Fibroblast of skin of right biceps (primary cell): ENCODE results near the gene TSPAN18.

Experiments
- DNase-seq: peaks from one replicate; pipeline ENCODE4 v3.0.0-alpha.2; 2013

TSPAN18 gene

DNA sequence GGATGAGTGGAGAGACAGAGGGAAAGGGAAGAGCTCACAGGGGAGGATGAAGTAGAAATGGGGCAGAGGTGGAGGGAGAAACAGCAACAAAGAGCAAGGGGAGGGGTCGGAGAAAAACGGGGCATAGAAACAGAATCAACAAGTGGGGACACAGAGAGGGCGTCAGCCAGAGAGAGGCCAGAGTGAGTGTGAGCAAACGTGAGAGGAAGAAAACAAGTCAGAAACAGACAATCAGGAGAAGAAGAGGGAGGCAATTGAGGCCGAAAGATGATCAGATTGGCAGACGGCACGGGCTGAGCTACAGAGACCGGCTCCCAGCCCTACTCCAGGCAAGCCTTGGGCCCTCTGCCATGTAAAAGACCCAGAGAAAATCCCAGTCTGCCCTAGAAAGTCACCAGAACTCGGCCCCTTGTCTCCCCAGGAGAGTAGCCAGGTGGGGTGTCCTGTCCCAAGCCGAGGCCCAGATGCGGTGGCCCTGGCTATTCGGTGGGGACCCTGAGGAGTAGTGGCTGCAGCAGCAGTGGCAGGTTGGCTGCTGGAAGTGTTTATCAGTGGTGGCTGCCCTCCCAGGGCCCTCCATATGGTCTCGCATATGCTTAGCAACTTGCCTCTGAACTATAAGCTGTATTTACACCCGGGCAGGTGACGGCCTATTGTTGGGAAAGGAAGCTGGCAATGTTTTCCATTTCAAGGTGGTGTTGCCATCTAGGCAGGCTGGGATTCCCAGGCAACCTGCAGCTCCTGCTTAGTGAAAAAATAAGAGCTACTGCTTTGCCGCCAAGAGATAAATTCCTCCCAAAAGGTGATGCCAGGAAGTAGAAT, 14.8 kb upstream of the TSPAN18 start:
- no peak for DNase-seq

DNA sequence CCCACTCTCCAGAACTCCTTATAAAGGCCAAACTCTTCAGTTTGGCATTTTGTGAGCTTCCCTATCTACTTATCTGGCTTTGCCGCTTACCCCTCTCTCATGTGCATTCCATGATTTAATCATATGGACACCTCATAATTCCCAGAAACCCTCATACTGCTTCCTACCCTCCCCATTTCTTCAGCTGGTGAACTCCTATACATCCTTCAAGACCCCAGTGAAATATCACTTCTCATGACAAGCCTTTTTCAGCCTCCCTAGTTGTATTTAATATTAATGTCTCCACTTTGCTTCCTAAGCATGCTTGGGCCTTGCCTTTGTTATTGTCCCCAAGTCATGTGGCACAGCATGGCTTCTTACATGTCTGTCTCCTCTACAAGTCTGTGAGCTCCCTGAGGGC, 13.7 kb upstream of the TSPAN18 start:
- no peak for DNase-seq

DNA sequence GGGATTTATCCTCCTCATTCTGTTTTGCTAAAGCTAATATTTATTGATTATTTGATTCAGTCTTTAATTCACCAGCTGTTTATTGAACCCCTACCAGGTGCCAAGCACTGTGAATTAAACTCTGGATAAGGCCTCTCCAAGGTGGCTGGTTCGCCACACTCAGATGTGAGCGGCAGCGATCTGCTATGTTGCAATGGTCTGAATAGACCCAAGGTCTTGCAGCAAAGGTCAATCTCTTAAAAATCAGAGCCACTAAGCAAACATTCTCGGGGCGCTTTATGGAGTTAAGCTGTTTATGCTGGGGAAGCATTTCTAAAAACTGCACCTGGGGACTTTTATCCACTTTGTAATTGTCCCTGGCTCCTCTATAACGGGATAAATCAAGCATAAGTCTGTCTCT, 10.5 kb upstream of the TSPAN18 start:
- DNase-seq, result no peak

DNA sequence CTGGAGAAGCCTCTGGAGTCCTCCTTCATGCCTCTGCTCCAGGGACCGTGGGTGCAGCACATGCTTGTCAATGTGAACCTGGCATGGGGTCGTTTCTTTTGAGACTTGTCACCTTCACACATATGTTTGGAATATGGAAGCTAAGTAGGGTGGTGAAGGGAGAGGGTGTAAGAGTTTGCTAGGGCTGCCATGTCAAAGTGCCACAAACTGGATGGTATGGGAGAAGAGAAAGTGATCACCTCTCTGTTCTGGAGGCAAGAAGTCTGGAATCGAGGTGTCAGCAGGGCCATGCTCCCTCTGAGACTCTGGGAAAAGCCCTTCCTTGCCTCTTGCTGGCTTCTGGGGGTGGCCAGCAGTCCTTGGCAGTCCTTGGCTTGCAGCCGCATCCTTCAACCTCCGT, 8.7 kb upstream of the TSPAN18 start:
- DNase-seq, result no peak

GRCh38 chr11:44718612-44719390, 8.0 kb upstream of the TSPAN18 start:
- DNase-seq, result no peak

GRCh38 chr11:44725016-44725685, 1.6 kb upstream of the TSPAN18 start:
- DNase-seq, result peak; percentile 75

DNA sequence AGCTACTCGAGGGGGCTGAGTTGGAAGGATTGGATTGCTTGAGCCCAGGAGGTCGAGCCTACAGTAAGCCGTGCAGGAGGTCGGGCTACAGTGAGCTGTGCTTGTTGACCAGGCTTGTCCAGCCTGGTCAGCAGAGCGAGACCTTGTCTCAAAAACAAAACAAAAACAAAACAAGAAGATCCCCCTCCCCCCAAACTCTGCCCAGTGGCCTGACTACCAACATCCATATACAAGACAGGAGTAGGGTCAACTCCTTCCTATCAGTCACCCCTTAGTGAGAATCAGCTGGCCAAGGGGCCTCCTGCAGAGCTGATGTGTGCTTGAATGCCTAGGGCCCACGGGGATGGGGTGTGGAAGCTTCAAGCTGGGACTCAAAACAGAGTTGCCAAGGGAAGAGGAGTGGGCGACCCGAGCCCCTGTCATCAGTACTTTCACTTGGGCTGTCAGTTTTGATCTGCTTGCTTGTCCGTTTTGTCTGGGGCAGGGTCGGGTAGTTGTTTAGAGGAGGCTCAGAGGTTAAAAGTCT, 942 bp upstream of the TSPAN18 start:
- no peak for DNase-seq

- no peak for DNase-seq
These were observed 281 bp downstream of the TSPAN18 start for GRCh38 chr11:44727114-44727372.

- DNase-seq, result peak; percentile 94
These were observed 868 bp downstream of the TSPAN18 start for GRCh38 chr11:44727373-44728287.

DNA sequence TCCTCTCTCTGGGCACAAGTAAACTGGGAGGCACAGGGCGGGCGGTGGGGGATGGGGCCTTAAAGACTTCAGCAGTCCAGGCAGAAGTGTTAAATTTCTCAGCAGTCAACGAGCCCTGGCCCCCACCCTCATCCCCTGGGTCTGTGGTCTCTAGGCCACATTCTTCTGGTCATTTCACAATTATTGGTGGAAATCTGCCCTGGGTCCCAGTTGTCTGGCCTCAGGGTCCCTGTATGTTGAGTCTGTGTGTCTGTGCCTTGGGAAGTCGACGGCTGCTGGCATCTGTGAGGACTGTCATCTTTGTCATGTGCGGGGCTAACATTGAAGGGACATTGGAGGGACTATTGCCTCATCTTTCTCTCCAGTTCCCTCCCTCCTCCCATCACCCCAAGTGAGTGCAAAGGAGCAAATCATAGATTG, 1.7 kb downstream of the TSPAN18 start:
- peak; percentile 49 for DNase-seq

DNA sequence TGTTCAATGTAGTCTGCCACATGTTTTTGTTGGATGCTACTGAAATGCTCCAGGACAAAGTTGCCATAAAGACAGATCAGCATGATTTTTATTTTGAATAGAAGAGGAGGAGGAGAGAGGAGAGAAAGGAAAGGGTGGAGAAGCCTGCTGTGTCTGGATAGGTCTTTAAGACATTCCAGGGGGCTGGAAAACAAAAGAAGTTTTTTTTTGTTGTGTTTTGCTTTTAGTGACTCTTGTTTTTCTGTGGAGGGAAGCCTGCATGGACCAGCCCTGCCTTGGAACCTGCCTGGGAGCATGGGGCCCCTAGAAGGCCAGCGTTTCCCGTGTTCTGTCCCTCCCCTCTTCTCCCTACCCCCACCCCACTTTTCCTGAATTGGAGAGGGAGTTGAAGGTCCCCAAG, 2.3 kb downstream of the TSPAN18 start:
- DNase-seq, result peak; percentile 32

- peak; percentile 52 for DNase-seq
These were observed 3.0 kb downstream of the TSPAN18 start for GRCh38 chr11:44729713-44730112.

GRCh38 chr11:44730775-44731174, 4.0 kb downstream of the TSPAN18 start:
- DNase-seq, result no peak

- peak; percentile 92 for DNase-seq
These were observed 5.1 kb downstream of the TSPAN18 start for GRCh38 chr11:44731685-44732430.

DNA sequence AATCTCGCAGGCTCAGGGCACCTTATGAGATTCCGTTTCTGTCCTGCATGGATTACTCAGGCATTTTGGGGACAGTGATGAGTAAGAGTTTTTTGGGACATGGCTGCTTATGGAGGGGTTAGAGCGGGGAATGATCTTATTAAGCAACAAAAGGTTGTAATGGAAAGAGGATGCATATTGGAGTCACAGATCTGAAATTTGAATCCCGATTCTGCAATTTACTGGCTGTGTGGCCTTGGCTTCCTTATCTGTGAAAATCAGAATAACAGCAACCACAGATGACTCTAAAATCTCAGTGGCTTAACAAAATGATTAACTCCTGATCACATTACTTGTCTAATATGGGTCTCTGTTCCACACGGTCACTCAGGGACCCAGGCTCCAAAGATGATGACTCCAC, 5.8 kb downstream of the TSPAN18 start:
- DNase-seq, result peak; percentile 59

- no peak for DNase-seq
These were observed 7.1 kb downstream of the TSPAN18 start for GRCh38 chr11:44733877-44734276.

DNA sequence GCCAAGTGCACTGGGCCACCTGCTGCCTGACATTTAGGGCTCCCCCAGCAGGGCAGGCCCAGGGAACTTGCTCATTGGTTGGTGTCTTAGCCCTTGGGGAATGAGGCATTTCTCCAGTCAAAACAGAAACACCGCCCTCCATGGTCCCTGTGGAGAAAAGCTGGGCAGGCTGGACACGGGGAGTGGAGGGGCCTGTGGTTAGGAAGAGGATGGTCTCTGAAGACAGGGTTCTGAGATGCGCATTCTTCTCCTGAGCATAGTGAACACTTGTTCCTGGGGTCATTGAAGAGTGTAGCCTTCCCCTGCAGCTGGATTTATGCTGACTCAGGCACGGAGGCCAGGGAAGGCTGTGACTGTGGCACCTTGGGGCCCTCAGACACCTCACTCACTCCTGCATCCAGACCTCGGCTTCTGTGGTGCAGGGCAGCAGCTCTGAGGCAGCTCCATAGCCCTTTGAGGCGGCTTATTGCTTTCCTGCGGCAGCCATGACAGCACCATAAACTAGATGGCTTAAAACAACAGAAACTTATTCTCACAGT, 8.2 kb downstream of the TSPAN18 start:
- DNase-seq, result no peak

DNA sequence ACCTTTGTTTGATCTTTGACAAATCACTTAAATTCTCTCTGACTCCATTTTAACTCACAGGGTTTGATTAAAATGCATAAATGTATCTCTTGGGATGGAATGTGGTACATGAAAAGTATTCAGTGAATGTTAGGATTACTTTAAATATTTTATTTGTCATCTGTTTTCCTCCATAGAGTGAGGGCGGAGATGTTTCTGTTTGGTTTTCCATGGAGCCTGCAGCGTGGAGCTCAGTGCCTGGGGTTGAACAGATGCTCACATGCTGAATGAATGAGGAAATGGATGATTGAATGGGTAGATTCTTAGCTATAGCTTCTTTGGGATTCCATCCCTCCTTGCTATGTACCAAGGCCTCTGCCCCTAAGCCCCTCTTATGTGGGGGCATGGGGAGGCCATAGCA, 10.0 kb downstream of the TSPAN18 start:
- DNase-seq, result peak; percentile 77

DNA sequence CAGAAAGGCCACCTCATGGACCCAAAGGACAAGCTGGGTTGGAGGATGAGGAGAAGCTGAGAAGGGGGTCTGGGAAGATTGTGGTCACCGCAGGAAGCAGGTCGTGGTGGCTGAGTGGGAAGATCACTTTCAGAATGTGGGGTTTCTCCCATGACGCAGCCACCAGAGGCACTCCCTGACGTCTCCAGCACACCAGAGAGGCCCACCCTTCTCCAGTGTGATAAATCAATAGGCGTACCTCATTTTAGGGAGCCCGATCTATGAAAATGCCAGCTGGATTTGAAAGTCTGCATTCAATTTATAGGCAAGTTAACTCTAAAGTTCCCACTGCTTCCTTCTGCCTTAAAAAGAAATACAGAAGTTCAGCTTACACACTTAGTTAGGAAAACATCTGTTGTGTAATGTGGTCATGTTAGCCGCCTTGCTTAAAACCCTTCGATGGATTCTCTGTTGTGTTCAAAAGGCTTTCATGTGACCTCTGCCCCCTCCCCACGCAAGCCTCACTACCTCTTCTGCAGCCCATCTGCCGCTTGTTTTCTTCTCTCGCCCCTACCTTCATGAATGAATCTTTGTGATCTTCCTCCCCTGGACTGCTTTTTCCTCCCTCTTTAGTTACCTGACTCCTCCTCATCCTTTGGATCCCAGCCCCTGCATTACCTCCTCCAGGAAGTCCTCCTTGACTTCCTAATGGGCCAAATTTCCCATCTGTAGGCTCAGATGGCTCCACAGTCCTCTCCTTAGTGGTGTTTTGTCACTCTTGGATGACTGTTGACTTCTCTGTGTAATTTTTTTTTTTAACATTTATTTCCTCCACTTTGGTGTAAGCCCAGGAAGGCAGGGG, 10.7 kb downstream of the TSPAN18 start:
- DNase-seq, result peak; percentile 55

DNA sequence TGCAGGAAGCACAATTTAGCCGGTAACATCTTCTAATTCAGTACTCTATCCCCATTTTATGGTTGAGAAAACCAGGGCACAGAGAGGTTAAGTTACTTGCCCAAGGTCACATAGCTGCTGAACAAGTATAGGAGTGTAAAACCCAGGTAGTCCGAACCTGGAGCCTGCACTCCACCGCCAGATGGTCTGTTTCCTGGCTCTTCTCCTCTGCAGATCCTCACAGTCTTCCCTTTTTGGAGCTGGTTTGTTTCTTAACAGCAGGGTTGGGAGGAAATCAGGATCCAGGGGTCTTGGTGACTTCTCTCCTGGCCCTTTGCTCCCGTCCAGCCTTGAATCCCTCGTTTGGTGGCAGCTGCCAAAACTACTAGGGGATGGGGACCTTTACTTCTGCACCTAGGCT, 12.0 kb downstream of the TSPAN18 start:
- DNase-seq, result no peak

DNA sequence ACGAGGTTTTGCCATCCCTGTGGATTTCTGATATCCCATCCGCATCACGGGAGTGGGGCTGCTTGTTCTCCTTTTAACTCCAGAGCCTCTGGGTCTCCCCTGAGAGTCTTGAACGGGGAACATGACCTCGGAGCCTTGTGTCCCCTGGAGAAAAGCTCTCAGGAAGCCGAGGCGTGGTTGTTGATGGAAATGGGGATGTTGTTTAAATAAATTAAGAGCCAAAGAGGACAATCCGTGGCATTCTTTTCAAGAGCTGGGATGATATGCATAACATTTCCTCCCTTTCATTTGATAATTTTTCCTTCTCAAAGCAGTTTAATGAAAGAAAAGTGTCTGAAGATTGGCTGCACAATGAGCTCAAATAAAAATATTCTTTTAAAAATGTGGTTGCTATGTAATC, 14.2 kb downstream of the TSPAN18 start:
- DNase-seq, result no peak
